ENCODE measurements around the gene NTN5. TPM values are rescaled to one million over a fixed set of nuclear protein-coding genes. Genes with fewer than 3 reads are reported as not detected.

Gene NTN5
- total and polyA plus RNA-seq, 10 of the 15 experiments (the other 5 are each of a cell fraction or from before 2014, with no cell fraction given): 0.07 to 0.22 TPM; not detected in 8

- no peak for TF ChIP-seq CTCF (IDR thresholded peaks at IDR 0.05 in 2 of 3, conservative IDR thresholded peaks at IDR 0.05 in 1 of 3; ENCODE audit: control insufficient read depth in 2 of 3, extremely low read depth in 1 of 3, insufficient read depth in 1 of 3, low read depth in 3 of 3, low read length in 3 of 3)
- TF ChIP-seq YBX1 (IDR thresholded peaks at IDR 0.05): 0 out of 2 replicates have a peak, but pooled peaks have one; percentile 12
- no peak for TF ChIP-seq RAD21 (IDR thresholded peaks at IDR 0.05; ENCODE audit: insufficient read depth, low read depth, low read length)
- TF ChIP-seq IKZF2 (IDR thresholded peaks at IDR 0.05): peak in 1 of 2 experiments; percentile 16; a peak in 1 of 4 replicates
- peak; percentile 22 for TF ChIP-seq USF1 (IDR thresholded peaks at IDR 0.05; ENCODE audit: borderline replicate concordance, extremely low read length, insufficient read depth, low read depth, low read length)
- no peak for TF ChIP-seq POLR2A (IDR thresholded peaks at IDR 0.05; ENCODE audit: low read depth, low read length)
- TF ChIP-seq NBN (IDR thresholded peaks at IDR 0.05): peak; percentile 81
- TF ChIP-seq CBX5 (IDR thresholded peaks at IDR 0.05; ENCODE audit: low read depth): no peak
Measured at GRCh38 chr19:48635966-48636858, 36.6 kb downstream of the NTN5 start (continued).

Measured in GM12878 (cell line).